ENCODE data around the gene TRIL.

The TRIL gene

DNA sequence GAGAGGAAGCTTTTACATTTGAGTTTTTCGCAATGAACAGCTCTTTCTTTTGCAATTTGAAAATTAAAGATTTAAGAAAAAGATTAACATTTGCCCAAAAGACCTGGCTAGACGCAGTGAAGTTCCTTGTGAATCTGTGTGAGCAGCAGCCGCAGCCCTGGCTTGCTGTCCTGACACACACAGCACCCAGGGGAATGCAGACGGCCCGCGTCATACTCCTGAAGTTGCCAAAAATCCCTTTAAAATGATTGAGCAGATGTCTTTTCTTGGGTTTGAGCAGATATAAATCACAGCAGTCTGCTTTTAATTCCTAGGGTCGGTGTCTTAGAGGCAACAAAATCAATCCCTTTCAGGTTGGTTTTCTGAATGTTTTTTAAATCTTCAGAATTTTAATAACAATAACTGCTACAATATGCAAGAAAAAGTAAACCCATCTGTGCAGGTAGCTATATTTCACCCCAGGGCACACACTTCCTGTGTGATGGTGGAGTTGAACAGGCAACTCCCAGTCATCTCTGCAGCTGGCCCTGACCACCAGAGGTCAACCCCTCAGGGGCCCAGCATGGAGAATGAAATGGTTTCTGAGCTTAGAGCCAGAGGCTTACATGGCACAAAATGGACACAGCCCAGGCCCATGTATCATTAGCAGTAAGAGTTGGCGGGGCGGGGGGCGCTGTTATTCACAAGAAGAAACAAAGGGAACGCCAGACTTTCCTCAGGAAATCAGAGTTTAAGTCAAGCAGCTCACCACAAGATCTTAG lies 32.2 kb upstream of the TRIL start:
- Histone ChIP-seq H2AFZ (ENCODE audit: low read depth, low read length, severe bottlenecking) (no peak overlapping the region), H3K9me2 (replicated peaks; ENCODE audit: insufficient read depth, low read length) (no peaks in the 10 kb centered on the region), H3K9me3 (ENCODE audit: insufficient read depth, low read length) (no peaks in the 10 kb centered on the region), H3K36me3 (ENCODE audit: low read length) (no peaks in the 10 kb centered on the region), H3F3A (ENCODE audit: insufficient read depth) (no peaks in the 10 kb centered on the region), H3K4me3 (ENCODE audit: insufficient read depth, low read length, poor library complexity, severe bottlenecking) (no peak overlapping the region), H3K79me2 (ENCODE audit: insufficient read depth, low read length) (no peaks in the 10 kb centered on the region), H3K9ac (ENCODE audit: low read length) (no peak overlapping the region), H3K27ac (ENCODE audit: low read depth, low read length) (no peak overlapping the region), H4K20me1 (ENCODE audit: low read depth, low read length) (no peaks in the 10 kb centered on the region), H3K27me3 (ENCODE audit: low read length) (no peaks in the 10 kb centered on the region), H3K4me2 (ENCODE audit: low read depth, low read length, poor library complexity, severe bottlenecking) (no peak overlapping the region)
- TF ChIP-seq EZH2phosphoT487 (conservative IDR thresholded peaks at IDR 0.05; ENCODE audit: low read length): no peak

DNA sequence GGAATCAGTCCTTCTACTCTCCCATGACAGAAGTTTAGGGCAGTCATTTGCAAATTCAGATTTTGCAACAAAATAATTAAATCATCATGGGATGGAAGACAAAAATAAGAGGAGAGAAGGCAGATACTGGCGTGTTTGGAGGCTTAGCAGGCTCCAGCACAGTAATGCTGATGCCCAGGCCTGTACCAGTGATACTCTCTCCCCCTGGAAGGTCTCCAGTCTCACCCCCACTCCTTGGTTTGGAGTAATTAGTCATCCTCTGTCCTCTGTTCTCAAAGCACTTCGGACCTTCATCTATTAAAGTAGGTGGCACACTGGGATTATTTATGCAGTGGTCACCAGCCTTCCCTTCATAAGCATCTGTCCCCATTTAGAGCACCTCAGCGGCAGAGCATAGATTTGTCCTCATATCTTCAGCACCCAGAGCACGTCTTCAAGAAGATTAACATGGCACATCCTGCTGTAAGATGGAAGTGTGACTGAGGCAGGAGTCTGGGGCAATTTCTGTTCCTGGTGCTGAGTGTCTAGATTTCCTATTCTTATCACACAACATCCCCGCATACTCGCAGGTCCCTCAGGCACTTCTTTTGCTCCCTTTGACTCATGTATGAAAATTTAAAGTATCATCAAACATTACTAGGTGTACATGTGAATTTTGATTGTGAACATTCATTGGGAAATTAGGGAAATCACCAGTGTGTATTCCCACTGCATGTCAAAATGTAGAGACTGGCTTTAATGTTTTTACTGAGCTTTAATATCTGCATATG lies 31.3 kb upstream of the TRIL start:
- Histone ChIP-seq H3K27ac (ENCODE audit: low read depth, low read length) (no peak overlapping the region), H3K9me3 (ENCODE audit: insufficient read depth, low read length) (no peaks in the 10 kb centered on the region), H4K20me1 (ENCODE audit: low read depth, low read length) (no peaks in the 10 kb centered on the region), H3K9ac (ENCODE audit: low read length) (no peak overlapping the region), H3K79me2 (ENCODE audit: insufficient read depth, low read length) (no peaks in the 10 kb centered on the region), H3K4me2 (ENCODE audit: low read depth, low read length, poor library complexity, severe bottlenecking) (no peak overlapping the region), H3K4me3 (ENCODE audit: insufficient read depth, low read length, poor library complexity, severe bottlenecking) (no peak overlapping the region), H3K36me3 (ENCODE audit: low read length) (no peaks in the 10 kb centered on the region), H3K9me2 (replicated peaks; ENCODE audit: insufficient read depth, low read length) (no peaks in the 10 kb centered on the region), H3F3A (ENCODE audit: insufficient read depth) (no peaks in the 10 kb centered on the region), H3K27me3 (ENCODE audit: low read length) (no peaks in the 10 kb centered on the region), H2AFZ (ENCODE audit: low read depth, low read length, severe bottlenecking) (no peak overlapping the region)
- TF ChIP-seq, protein P1, sequence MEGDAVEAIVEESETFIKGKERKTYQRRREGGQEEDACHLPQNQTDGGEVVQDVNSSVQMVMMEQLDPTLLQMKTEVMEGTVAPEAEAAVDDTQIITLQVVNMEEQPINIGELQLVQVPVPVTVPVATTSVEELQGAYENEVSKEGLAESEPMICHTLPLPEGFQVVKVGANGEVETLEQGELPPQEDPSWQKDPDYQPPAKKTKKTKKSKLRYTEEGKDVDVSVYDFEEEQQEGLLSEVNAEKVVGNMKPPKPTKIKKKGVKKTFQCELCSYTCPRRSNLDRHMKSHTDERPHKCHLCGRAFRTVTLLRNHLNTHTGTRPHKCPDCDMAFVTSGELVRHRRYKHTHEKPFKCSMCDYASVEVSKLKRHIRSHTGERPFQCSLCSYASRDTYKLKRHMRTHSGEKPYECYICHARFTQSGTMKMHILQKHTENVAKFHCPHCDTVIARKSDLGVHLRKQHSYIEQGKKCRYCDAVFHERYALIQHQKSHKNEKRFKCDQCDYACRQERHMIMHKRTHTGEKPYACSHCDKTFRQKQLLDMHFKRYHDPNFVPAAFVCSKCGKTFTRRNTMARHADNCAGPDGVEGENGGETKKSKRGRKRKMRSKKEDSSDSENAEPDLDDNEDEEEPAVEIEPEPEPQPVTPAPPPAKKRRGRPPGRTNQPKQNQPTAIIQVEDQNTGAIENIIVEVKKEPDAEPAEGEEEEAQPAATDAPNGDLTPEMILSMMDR (IDR thresholded peaks at IDR 0.05; ENCODE audit: insufficient read depth, low read length, poor library complexity, severe bottlenecking): no peak

DNA sequence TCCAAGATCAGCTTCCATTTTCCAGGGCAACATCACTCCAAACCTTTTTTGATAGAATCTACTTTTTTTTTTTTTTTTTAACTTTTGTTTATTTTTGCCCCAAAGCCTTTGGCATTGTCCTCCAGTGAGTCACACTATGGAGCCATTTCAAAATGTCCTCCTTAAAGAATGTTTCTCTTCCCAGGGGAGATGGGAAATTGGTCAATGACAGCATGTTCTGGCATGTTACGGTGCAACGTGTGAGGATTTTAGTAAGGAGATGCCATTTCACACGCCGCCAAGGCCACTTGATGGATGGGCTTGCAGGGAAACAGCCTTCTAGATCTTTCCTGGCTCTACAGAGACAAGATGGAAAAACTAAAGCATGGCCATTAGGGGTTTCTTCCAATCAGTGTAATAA lies 30.7 kb upstream of the TRIL start:
- TF ChIP-seq, protein P1 (IDR thresholded peaks at IDR 0.05; ENCODE audit: insufficient read depth, low read length, poor library complexity, severe bottlenecking): no peak
- TF ChIP-seq EZH2phosphoT487 (conservative IDR thresholded peaks at IDR 0.05; ENCODE audit: low read length): no peak
- Histone ChIP-seq H3K79me2 (ENCODE audit: insufficient read depth, low read length) (no peaks in the 10 kb centered on the region), H3K4me3 (ENCODE audit: insufficient read depth, low read length, poor library complexity, severe bottlenecking) (no peak overlapping the region), H3K27ac (ENCODE audit: low read depth, low read length) (no peak overlapping the region), H3K4me2 (ENCODE audit: low read depth, low read length, poor library complexity, severe bottlenecking) (no peak overlapping the region), H4K20me1 (ENCODE audit: low read depth, low read length) (no peaks in the 10 kb centered on the region), H3K36me3 (ENCODE audit: low read length) (no peaks in the 10 kb centered on the region), H3K27me3 (ENCODE audit: low read length) (no peaks in the 10 kb centered on the region), H3K9me2 (replicated peaks; ENCODE audit: insufficient read depth, low read length) (no peaks in the 10 kb centered on the region), H3K9me3 (ENCODE audit: insufficient read depth, low read length) (no peaks in the 10 kb centered on the region), H2AFZ (ENCODE audit: low read depth, low read length, severe bottlenecking) (no peak overlapping the region), H3F3A (ENCODE audit: insufficient read depth) (no peaks in the 10 kb centered on the region), H3K9ac (ENCODE audit: low read length) (no peak overlapping the region)

DNA sequence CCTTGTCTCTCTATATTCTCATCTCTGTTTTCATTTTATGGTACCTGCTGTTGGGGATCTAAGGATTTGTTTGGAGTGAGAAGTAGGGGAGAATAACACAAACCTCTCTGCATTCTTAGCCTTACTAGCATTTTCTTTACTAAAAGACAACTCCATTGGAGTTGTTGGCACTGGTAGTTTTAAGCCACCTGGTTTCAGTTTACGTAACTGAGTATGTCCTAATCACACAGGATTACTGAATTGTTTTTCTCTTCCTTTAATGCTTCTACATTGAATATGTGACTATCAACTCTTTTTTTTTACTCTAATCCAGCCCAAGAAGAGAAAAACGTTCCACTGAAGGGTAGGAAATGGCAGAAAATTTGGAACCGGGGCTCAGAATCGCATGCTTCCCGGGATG lies 30.0 kb upstream of the TRIL start:
- no peaks in the 10 kb centered on the region for H3K9me2 ChIP-seq (replicated peaks; ENCODE audit: insufficient read depth, low read length)
- H3K27me3 ChIP-seq (ENCODE audit: low read length): no peaks in the 10 kb centered on the region
- H3K79me2 ChIP-seq (ENCODE audit: insufficient read depth, low read length): no peaks in the 10 kb centered on the region
- no peaks in the 10 kb centered on the region for H3K9me3 ChIP-seq (ENCODE audit: insufficient read depth, low read length)
- H3K9ac ChIP-seq (ENCODE audit: low read length): no peak overlapping the region
- no peak overlapping the region for H3K4me2 ChIP-seq (ENCODE audit: low read depth, low read length, poor library complexity, severe bottlenecking)
- H3K27ac ChIP-seq (ENCODE audit: low read depth, low read length): no peak overlapping the region
- H3F3A ChIP-seq (ENCODE audit: insufficient read depth): no peaks in the 10 kb centered on the region
- no peak overlapping the region for H3K4me3 ChIP-seq (ENCODE audit: insufficient read depth, low read length, poor library complexity, severe bottlenecking)
- no peaks in the 10 kb centered on the region for H3K36me3 ChIP-seq (ENCODE audit: low read length)
- TF ChIP-seq EZH2phosphoT487 (conservative IDR thresholded peaks at IDR 0.05; ENCODE audit: low read length): no peak
- TF ChIP-seq, protein P1 (IDR thresholded peaks at IDR 0.05; ENCODE audit: insufficient read depth, low read length, poor library complexity, severe bottlenecking): no peak
- H4K20me1 ChIP-seq (ENCODE audit: low read depth, low read length): no peaks in the 10 kb centered on the region
- no peak overlapping the region for H2AFZ ChIP-seq (ENCODE audit: low read depth, low read length, severe bottlenecking)
